ENCODE data around the gene SLITRK1. TPM values are rescaled to one million over a fixed set of nuclear protein-coding genes. Genes with fewer than 3 reads are reported as not detected.

The SLITRK1 gene
- total and polyA plus RNA-seq, 7 donors, result 0.01 TPM; not detected in 6

DNA sequence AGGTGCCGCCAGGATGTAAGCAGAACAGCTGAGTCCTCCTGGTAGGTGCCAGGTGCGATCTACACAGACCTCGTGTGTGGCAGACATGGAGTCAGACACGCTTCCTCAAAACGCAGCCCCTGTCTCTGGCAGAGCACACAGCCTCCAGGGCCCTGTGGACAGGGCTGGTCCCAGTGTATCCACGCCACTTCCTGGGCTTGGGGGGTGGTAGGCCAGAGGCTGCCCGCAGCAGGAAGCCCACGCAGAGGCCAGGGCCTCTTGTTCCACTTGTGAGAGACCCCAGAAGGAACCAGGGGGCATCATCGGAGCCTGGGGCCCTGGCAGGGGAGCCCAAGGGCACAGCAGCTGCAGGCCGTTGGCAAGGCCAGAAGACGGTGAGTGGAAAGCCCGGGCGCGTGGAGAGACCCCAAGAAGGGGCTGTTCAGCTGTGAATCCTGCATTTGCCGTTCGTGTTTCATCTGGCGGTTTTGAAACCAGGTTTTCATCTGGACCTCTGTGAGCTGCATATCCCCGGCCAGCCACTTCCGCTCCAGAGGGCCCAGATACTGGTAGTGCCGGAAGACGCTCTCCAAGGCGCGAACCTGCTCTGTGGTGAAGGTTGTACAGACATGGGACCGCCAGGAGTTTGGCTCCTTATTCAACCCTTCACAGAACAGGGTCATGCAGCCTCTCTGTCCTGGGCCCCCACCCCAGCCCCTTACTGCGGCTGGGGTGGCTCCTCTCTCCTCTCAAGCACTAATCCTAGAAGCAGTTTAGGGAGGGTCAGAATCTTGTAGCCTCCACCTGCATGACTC is 25.1 kb upstream of the SLITRK1 start:
- intact Hi-C loops (cut with DNase I), result no loop called here
- TF ChIP-seq CTCF (IDR thresholded peaks at IDR 0.05), result no peak

GRCh38 chr13:83906240-83906820 is 24.1 kb upstream of the SLITRK1 start:
- H3K36me3 ChIP-seq (ENCODE audit: insufficient read depth in 1 of 2, low read depth in 1 of 2), result no peaks in the 10 kb centered on the region
- H3K9me3 ChIP-seq, result no peaks in the 10 kb centered on the region
- no peaks in the 10 kb centered on the region for H3K4me1 ChIP-seq
- DNase-seq (no peak), ATAC-seq (no peak)
- no peak overlapping the region for H3K4me3 ChIP-seq
- H3K27me3 ChIP-seq (ENCODE audit: insufficient read depth in 3 of 3, low read length in 2 of 3), result no peaks in the 10 kb centered on the region
- TF ChIP-seq CTCF (IDR thresholded peaks at IDR 0.05), result no peak
- 89 to 92% (median 90%) methylated on average over 25 of the region's 25 CpGs for WGBS, 3 donors
- no peak overlapping the region for H3K27ac ChIP-seq
- intact Hi-C loops (cut with DNase I), result no loop called here

More for the DNA sequence above, 25.1 kb upstream of the SLITRK1 start:
- H3K27me3 ChIP-seq (ENCODE audit: insufficient read depth in 3 of 3, low read length in 2 of 3), result no peaks in the 10 kb centered on the region
- ATAC-seq, result no peak
- 89 to 92% (median 92%) methylated on average over 23 to 25 of the region's 25 CpGs for WGBS, 3 donors
- no peak overlapping the region for H3K4me3 ChIP-seq
- no peaks in the 10 kb centered on the region for H3K36me3 ChIP-seq (ENCODE audit: insufficient read depth in 1 of 2, low read depth in 1 of 2)
- no peak overlapping the region for H3K27ac ChIP-seq
- no peaks in the 10 kb centered on the region for H3K9me3 ChIP-seq
- no peaks in the 10 kb centered on the region for H3K4me1 ChIP-seq
- DNase-seq, result no peak

DNA sequence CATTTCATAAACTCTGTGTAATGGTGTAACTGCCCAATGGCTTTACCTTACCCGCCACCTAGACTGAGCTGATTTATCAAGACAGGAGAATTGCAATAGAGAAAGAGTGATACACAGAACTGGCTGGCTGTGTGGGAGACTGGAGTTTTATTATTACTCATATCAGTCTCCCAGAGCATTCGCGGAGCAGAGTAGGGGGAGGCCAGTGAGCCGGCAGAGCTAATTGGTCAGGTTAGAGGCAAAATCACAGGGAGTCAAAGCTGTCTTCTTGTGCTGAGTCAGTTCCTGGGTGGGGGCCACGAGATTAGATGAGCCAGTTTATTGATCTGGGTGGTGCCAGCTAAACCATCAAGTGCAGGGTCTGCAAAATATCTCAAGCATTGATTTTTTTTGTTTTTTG is 23.4 kb upstream of the SLITRK1 start:
- H3K36me3 ChIP-seq (ENCODE audit: insufficient read depth in 1 of 2, low read depth in 1 of 2), result no peaks in the 10 kb centered on the region

DNA sequence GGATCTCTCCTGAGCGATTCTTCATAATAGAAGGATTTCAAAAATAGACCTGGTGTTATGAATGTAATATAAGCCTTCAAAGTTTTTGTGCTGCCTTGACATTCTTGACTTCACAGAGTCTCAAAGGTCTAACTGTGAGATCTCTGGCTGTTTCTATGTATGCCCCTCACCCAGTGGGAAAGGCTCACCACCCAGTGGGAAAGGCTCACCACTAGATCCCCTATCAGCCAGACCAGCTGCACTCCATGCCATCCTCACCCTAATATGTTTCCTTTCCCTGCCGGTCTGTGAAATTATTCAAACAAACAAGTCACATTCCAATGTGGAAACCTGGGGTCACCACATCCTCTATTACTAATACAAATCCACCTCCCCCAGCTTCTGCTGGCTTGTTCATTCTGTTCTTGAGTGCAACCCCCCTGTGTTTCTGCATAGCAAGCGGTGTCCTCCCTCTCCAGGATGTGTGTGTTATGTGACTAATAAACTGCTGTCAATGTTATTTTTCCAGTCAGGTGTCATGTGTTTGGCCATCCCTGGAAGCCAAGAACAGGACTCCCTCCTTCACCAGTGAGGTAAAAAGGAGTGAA is 13.8 kb upstream of the SLITRK1 start:
- WGBS, 3 donors, result 59 to 69% (median 64%) methylated on average over 3 of the region's 3 CpGs
- DNase-seq (no peak), ATAC-seq (no peak)
- Histone ChIP-seq H3K36me3 (ENCODE audit: insufficient read depth in 1 of 2, low read depth in 1 of 2) (no peaks in the 10 kb centered on the region), H3K9me3 (no peaks in the 10 kb centered on the region), H3K4me3 (no peak overlapping the region), H3K4me1 (no peaks in the 10 kb centered on the region), H3K27me3 (ENCODE audit: insufficient read depth in 3 of 3, low read length in 2 of 3) (no peaks in the 10 kb centered on the region), H3K27ac (no peak overlapping the region)
- intact Hi-C loops (cut with DNase I), result no loop called here
- TF ChIP-seq CTCF (IDR thresholded peaks at IDR 0.05), result no peak

More for the DNA sequence above, 23.4 kb upstream of the SLITRK1 start:
- TF ChIP-seq CTCF (IDR thresholded peaks at IDR 0.05), result no peak
- intact Hi-C loops (cut with DNase I), result no loop called here
- 80 to 90% (median 82%) methylated on average over 5 of the region's 5 CpGs for WGBS, 3 donors
- H3K4me3 ChIP-seq, result no peak overlapping the region
- H3K27me3 ChIP-seq (ENCODE audit: insufficient read depth in 3 of 3, low read length in 2 of 3), result no peaks in the 10 kb centered on the region
- DNase-seq, result no peak
- H3K4me1 ChIP-seq, result no peaks in the 10 kb centered on the region
- H3K27ac ChIP-seq, result no peak overlapping the region
- ATAC-seq, result no peak
- H3K9me3 ChIP-seq, result no peaks in the 10 kb centered on the region

Data from psoas muscle (tissue), 8 donors.